ENCODE data around the gene ENTPD2.
A peak's percentile ranks its signal among the peaks of the same experiment; 100 is the strongest.
"Not testable (repeated sequence)": the region's sequence is repeated elsewhere in the genome, so short reads cannot be mapped to it uniquely, and the experiment has no call there.

ENTPD2 gene

GRCh38 chr9:137006116-137007003, 47.5 kb downstream of the ENTPD2 start:
- Histone ChIP-seq H3K36me3 (peaks cover 17% of the 10 kb centered on the region; the same call in 1 of the 2 replicates), H3K4me3 (no peak overlapping the region), H4K20me1 (no peaks in the 10 kb centered on the region), H3K4me1 (peaks cover 29% of the 10 kb centered on the region), H3K27me3 (no peaks in the 10 kb centered on the region), H3K4me2 (peak overlapping the region; percentile 61), H3K27ac (0 out of 2 replicates have a peak overlapping the region, but pooled peaks have one; percentile 26), H3K9me3 (peaks cover 15% of the 10 kb centered on the region; the same call in 1 of the 2 replicates), H3K9ac (no peak overlapping the region)
- TF ChIP-seq Cebpa-rat (IDR thresholded peaks at IDR 0.05), result no peak

- not testable (repeated sequence) for H3K27ac ChIP-seq, H3K9ac ChIP-seq, H3K27me3 ChIP-seq, H3K4me2 ChIP-seq, H4K20me1 ChIP-seq, H3K36me3 ChIP-seq, H3K4me3 ChIP-seq
- Histone ChIP-seq H3K4me1 (peaks cover 43% of the 10 kb centered on the region), H3K9me3 (peaks cover 15% of the 10 kb centered on the region; the same call in 1 of the 2 replicates)
Measured at GRCh38 chr9:137004285-137004684, 49.6 kb downstream of the ENTPD2 start.

DNA sequence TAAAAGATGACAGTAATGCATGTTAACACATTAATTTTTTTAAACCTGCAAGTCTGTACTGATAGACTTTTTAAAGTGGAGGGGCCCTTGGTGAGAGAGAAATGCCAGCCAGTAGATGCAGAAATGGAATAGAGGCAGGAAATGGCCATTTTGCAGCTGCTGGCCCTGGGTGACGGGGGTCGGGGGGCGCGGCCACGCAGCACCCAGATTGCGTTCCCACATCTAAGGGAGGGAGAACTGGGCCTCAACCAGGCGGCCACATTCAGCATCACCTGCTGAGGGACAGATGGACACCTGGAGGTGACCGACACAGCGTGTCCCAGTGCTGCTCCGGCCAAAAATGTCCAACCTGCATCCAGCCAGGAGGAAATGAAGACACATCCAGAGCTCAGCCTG, 51.2 kb downstream of the ENTPD2 start:
- H3K4me2 ChIP-seq, result no peak overlapping the region
- peaks cover 15% of the 10 kb centered on the region; the same call in 1 of the 2 replicates for H3K9me3 ChIP-seq
- no peaks in the 10 kb centered on the region for H3K27me3 ChIP-seq
- no peak overlapping the region for H3K9ac ChIP-seq
- H3K4me3 ChIP-seq, result no peak overlapping the region
- H3K27ac ChIP-seq, result no peak overlapping the region
- peaks cover 51% of the 10 kb centered on the region for H3K4me1 ChIP-seq
- TF ChIP-seq Cebpa-rat (IDR thresholded peaks at IDR 0.05), result no peak
- no peaks in the 10 kb centered on the region for H4K20me1 ChIP-seq
- H3K36me3 ChIP-seq, result peaks cover 2% of the 10 kb centered on the region; the same call in 1 of the 2 replicates

DNA sequence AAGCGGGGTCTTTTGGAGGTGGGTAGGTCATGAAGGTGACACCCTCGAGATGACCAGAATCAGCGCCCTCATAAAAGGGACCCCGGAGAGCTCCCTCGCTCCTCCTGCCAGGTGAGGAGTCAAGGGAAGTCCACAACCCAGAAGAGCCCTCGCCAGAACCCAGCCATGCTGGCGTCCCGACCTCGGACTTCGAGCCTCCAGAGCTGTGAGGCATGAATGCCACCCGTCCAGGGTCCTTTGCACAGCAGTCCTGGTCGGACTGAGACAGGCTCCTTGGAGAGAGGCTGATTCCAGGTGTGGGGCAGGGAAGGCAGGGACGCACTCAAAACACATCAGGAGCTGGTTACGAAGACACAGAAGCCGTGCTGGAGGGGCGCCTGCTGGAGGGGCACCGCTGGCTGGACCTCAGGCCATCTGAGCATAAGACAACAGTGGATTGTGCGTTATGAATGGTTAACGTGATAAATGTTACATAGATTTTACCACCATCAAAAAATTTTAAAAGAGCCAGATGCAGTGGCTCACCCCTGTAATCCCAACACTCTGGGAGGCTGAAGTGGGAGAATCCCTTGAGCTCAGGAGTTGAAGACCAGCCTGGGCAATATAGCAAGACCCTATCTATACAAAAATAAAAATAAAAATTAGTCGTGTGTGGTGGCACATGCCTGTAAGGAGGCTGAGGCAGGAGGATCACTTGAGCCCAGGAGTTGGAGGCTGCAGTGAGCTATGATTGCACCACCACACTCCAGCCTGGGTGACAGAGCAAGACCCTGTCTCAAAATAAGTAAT, 51.8 kb downstream of the ENTPD2 start:
- Histone ChIP-seq H3K4me1 (peaks cover 52% of the 10 kb centered on the region), H3K36me3 (no peaks in the 10 kb centered on the region), H3K27ac (no peak overlapping the region), H4K20me1 (no peaks in the 10 kb centered on the region), H3K9ac (no peak overlapping the region), H3K4me2 (no peak overlapping the region), H3K9me3 (peaks cover 15% of the 10 kb centered on the region; the same call in 1 of the 2 replicates), H3K27me3 (no peaks in the 10 kb centered on the region), H3K4me3 (no peak overlapping the region)
- no peak for TF ChIP-seq Cebpa-rat (IDR thresholded peaks at IDR 0.05)

DNA sequence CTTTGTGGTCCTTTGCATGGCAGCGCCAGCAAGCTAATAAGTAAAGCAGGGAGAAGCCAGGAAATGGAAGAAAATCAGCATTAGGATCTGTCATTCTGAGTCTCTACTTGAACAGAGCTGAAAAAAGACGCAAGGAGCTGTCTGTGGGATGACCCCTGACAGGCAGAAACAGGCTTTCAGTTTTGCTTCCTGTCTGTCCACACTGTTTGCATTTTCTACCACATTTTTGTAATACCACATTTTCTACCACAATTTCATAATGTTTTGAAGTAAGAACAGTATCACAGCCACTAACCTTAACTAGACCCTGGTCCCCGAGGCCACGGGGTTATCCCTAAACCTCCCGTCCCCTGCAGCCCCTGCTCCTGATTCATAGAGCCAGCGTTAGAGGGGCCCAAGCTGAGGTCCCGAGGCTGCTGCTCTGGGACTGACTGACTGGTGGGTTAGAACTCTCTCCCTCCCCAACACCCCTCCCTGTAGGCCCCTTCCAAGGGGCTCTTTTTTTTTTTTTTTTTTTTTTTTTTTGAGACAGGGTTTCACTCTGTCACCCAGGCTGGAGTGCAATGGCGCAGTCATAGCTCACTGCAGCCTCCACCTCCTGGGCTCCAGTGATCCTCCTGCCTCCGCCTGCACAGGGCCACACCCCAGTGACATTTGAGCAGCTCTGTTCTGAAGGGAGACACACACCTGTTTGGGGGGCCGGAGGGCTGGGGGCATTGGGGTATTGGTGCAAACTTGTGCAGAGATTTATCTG, 53.5 kb downstream of the ENTPD2 start:
- 0 out of 2 replicates have a peak overlapping the region, but pooled peaks have one; percentile 2 for H3K27ac ChIP-seq
- no peak overlapping the region for H3K9ac ChIP-seq
- H3K27me3 ChIP-seq, result no peaks in the 10 kb centered on the region
- H3K4me2 ChIP-seq, result peak overlapping the region; percentile 46
- TF ChIP-seq Cebpa-rat (IDR thresholded peaks at IDR 0.05), result no peak
- H3K36me3 ChIP-seq, result no peaks in the 10 kb centered on the region
- H3K4me1 ChIP-seq, result peaks cover 53% of the 10 kb centered on the region
- peaks cover 11% of the 10 kb centered on the region; the same call in 1 of the 2 replicates for H3K9me3 ChIP-seq
- no peak overlapping the region for H3K4me3 ChIP-seq
- H4K20me1 ChIP-seq, result 0 out of 2 replicates have a peak, but pooled peaks cover 5% of the 10 kb centered on the region
